Measurements from ENCODE around the gene C9orf43.

Gene C9orf43

DNA sequence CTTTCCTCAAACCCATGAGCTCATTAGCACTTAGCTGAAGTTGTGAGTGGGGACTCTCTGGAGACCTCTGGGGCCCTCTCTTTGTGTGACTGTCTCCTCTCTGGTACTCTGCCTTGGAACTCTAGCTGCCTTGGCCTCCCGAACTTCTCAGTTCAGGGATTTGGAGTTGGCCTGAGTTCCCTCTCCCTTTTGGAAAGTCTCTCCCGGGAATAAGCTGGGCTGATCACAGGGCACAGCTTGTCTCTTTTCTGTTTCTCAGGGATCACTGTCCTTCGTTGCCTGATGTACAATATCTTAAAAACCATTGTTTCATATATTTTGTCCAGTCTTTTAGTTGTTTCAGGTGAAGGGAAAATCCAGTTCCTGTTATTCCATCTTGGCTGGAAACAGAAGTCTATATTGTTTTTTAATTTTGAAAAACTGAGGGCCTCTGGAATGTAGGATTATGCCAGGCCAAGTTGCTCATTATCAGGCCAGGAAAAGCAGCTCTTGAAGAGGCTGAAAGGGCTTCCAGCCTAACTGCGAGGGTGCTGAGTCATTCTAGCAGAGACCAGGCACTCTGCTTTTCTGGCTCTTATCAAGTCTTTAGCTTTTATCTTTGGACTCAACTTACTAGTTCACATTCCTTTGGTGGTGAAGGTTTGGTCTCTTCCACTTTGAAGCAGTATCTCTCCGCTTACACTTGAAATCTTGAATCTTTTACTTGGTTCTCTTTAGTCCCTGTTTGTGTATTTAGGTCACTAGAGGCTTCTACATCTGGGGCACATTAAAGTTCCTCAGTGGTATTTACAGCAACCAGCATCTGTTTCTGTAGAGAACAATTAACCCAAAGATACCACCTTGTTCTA is 44.6 kb downstream of the C9orf43 start:
- ATAC-seq (ENCODE audit: insufficient read depth, low read depth): peak; percentile 62

DNA sequence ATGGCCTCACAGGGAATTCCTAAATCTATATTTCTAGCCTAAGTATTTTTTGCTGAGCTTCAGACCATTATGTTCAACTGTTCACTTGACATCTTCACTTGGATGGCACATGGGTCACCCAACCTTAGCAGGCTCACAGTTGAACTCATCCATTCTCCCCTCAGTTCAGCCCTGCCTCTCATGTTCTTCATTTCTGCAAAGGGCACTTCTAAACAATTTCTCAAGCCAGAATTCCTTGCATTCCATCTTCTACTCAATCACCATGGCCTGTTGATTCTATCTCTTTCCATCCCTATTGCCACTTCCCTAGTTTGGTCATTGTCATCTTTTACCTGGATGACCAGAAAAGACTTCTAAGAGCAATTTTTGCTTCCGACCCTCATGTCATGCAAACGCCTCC is 45.7 kb downstream of the C9orf43 start:
- Histone ChIP-seq H3K27ac (ENCODE audit: low read length) (no peak overlapping the region), H3K4me2 (ENCODE audit: insufficient read depth, low read length) (no peak overlapping the region), H3K9ac (ENCODE audit: low read depth, low read length) (no peak overlapping the region), H4K20me1 (ENCODE audit: insufficient read depth, low read length) (no peaks in the 10 kb centered on the region), H3K27me3 (ENCODE audit: insufficient read depth, low read length, poor library complexity) (no peaks in the 10 kb centered on the region), H3K9me3 (ENCODE audit: insufficient read depth, low read length, severe bottlenecking) (no peaks in the 10 kb centered on the region), H3K4me3 (ENCODE audit: low read depth in 1 of 2, low read length in 2 of 2) (no peak overlapping the region), H3K4me1 (ENCODE audit: insufficient read depth, low read length) (0 out of 2 replicates have a peak, but pooled peaks cover 3% of the 10 kb centered on the region), H3K36me3 (ENCODE audit: insufficient read depth, low read length) (no peaks in the 10 kb centered on the region), H2AFZ (ENCODE audit: low read depth, low read length) (no peak overlapping the region), H3K79me2 (ENCODE audit: insufficient read depth, low read length) (no peaks in the 10 kb centered on the region)
- TF ChIP-seq EZH2 (IDR thresholded peaks at IDR 0.05; ENCODE audit: borderline replicate concordance, low read depth, low read length, severe bottlenecking): no peak
- no peak for DNase-seq
- no peak for ATAC-seq (ENCODE audit: insufficient read depth, low read depth)

More for the DNA sequence above, 44.6 kb downstream of the C9orf43 start:
- Histone ChIP-seq H3K79me2 (ENCODE audit: insufficient read depth, low read length) (no peaks in the 10 kb centered on the region), H4K20me1 (ENCODE audit: insufficient read depth, low read length) (no peaks in the 10 kb centered on the region), H2AFZ (ENCODE audit: low read depth, low read length) (no peak overlapping the region), H3K27ac (ENCODE audit: low read length) (no peak overlapping the region), H3K4me1 (ENCODE audit: insufficient read depth, low read length) (0 out of 2 replicates have a peak, but pooled peaks cover 3% of the 10 kb centered on the region), H3K27me3 (ENCODE audit: insufficient read depth, low read length, poor library complexity) (no peaks in the 10 kb centered on the region), H3K4me3 (ENCODE audit: low read depth in 1 of 2, low read length in 2 of 2) (no peak overlapping the region), H3K9me3 (ENCODE audit: insufficient read depth, low read length, severe bottlenecking) (no peaks in the 10 kb centered on the region), H3K36me3 (ENCODE audit: insufficient read depth, low read length) (no peaks in the 10 kb centered on the region), H3K9ac (ENCODE audit: low read depth, low read length) (no peak overlapping the region), H3K4me2 (ENCODE audit: insufficient read depth, low read length) (no peak overlapping the region)
- TF ChIP-seq, protein P1, sequence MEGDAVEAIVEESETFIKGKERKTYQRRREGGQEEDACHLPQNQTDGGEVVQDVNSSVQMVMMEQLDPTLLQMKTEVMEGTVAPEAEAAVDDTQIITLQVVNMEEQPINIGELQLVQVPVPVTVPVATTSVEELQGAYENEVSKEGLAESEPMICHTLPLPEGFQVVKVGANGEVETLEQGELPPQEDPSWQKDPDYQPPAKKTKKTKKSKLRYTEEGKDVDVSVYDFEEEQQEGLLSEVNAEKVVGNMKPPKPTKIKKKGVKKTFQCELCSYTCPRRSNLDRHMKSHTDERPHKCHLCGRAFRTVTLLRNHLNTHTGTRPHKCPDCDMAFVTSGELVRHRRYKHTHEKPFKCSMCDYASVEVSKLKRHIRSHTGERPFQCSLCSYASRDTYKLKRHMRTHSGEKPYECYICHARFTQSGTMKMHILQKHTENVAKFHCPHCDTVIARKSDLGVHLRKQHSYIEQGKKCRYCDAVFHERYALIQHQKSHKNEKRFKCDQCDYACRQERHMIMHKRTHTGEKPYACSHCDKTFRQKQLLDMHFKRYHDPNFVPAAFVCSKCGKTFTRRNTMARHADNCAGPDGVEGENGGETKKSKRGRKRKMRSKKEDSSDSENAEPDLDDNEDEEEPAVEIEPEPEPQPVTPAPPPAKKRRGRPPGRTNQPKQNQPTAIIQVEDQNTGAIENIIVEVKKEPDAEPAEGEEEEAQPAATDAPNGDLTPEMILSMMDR (IDR thresholded peaks at IDR 0.05; ENCODE audit: borderline replicate concordance, extremely low read depth, low read length, poor library complexity, severe bottlenecking): no peak
- no peak for TF ChIP-seq EZH2 (IDR thresholded peaks at IDR 0.05; ENCODE audit: borderline replicate concordance, low read depth, low read length, severe bottlenecking)
- peak; percentile 17 for DNase-seq

DNA sequence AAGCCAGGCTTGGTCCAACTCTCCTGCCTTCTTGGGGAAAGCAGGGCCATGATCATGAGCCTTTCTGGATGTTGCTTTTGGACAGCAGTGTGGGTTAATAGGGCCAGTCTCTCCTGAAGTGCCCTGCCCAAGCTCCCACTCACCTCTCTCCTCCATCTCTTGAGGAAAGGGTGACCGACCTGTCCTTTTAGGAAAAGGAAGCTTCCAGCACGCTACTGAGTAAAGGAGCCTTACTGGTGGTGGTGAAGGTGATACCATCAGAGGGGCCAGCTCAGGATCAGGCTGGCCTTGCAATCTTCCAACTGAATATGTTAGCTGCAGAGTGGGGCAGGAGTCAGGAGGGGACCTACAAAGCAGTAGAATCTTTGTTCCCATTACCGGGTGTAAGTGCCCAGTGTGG is 50.7 kb downstream of the C9orf43 start:
- Histone ChIP-seq H3K9ac (ENCODE audit: low read depth, low read length) (no peak overlapping the region), H3K9me3 (ENCODE audit: insufficient read depth, low read length, severe bottlenecking) (no peaks in the 10 kb centered on the region), H3K36me3 (ENCODE audit: insufficient read depth, low read length) (no peaks in the 10 kb centered on the region), H3K4me3 (ENCODE audit: low read depth in 1 of 2, low read length in 2 of 2) (no peak overlapping the region), H3K27me3 (ENCODE audit: insufficient read depth, low read length, poor library complexity) (no peaks in the 10 kb centered on the region), H3K79me2 (ENCODE audit: insufficient read depth, low read length) (no peaks in the 10 kb centered on the region), H2AFZ (ENCODE audit: low read depth, low read length) (no peak overlapping the region), H3K4me2 (ENCODE audit: insufficient read depth, low read length) (no peak overlapping the region), H4K20me1 (ENCODE audit: insufficient read depth, low read length) (no peaks in the 10 kb centered on the region), H3K27ac (ENCODE audit: low read length) (no peak overlapping the region), H3K4me1 (ENCODE audit: insufficient read depth, low read length) (no peaks in the 10 kb centered on the region)
- TF ChIP-seq EZH2 (IDR thresholded peaks at IDR 0.05; ENCODE audit: borderline replicate concordance, low read depth, low read length, severe bottlenecking): no peak
- TF ChIP-seq, protein P1 (IDR thresholded peaks at IDR 0.05; ENCODE audit: borderline replicate concordance, extremely low read depth, low read length, poor library complexity, severe bottlenecking): no peak
- no peak for DNase-seq
- no peak for ATAC-seq (ENCODE audit: insufficient read depth, low read depth)

DNA sequence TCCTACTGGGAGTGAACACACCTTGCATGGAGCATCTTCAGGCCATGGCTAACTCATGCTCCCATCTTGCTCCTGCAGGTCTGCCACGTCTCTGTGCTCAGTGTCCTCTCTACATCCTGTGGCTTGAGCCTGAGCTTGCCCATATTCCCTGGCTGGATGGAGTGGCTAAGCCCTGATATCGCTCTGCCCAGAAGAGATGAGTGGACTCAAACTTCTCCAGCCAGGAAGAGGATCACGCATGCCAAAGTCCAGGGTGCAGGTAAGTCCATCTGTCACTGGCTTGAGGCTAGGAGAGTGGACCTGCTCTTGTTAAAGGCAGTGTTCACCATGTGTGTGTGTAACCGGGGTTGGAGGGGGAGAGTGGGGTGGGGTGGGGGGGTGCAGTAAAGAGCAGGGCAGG is 51.4 kb downstream of the C9orf43 start:
- H3K27ac ChIP-seq (ENCODE audit: low read length): no peak overlapping the region
- H3K36me3 ChIP-seq (ENCODE audit: insufficient read depth, low read length): no peaks in the 10 kb centered on the region
- DNase-seq (no peak), ATAC-seq (ENCODE audit: insufficient read depth, low read depth) (no peak)
- no peak for TF ChIP-seq EZH2 (IDR thresholded peaks at IDR 0.05; ENCODE audit: borderline replicate concordance, low read depth, low read length, severe bottlenecking)
- TF ChIP-seq, protein P1 (IDR thresholded peaks at IDR 0.05; ENCODE audit: borderline replicate concordance, extremely low read depth, low read length, poor library complexity, severe bottlenecking): no peak
- no peak overlapping the region for H2AFZ ChIP-seq (ENCODE audit: low read depth, low read length)
- no peak overlapping the region for H3K4me2 ChIP-seq (ENCODE audit: insufficient read depth, low read length)
- no peak overlapping the region for H3K4me3 ChIP-seq (ENCODE audit: low read depth in 1 of 2, low read length in 2 of 2)
- no peak overlapping the region for H3K9ac ChIP-seq (ENCODE audit: low read depth, low read length)
- no peaks in the 10 kb centered on the region for H3K4me1 ChIP-seq (ENCODE audit: insufficient read depth, low read length)
- H3K79me2 ChIP-seq (ENCODE audit: insufficient read depth, low read length): no peaks in the 10 kb centered on the region
- H4K20me1 ChIP-seq (ENCODE audit: insufficient read depth, low read length): no peaks in the 10 kb centered on the region
- no peaks in the 10 kb centered on the region for H3K27me3 ChIP-seq (ENCODE audit: insufficient read depth, low read length, poor library complexity)
- no peaks in the 10 kb centered on the region for H3K9me3 ChIP-seq (ENCODE audit: insufficient read depth, low read length, severe bottlenecking)

Data from DND-41 (cell line).